ENCODE data around the gene ALAS1.

GRCh38 chr3:52232279-52233107 lies 34.5 kb downstream of the ALAS1 start:
- TF ChIP-seq, protein P1, sequence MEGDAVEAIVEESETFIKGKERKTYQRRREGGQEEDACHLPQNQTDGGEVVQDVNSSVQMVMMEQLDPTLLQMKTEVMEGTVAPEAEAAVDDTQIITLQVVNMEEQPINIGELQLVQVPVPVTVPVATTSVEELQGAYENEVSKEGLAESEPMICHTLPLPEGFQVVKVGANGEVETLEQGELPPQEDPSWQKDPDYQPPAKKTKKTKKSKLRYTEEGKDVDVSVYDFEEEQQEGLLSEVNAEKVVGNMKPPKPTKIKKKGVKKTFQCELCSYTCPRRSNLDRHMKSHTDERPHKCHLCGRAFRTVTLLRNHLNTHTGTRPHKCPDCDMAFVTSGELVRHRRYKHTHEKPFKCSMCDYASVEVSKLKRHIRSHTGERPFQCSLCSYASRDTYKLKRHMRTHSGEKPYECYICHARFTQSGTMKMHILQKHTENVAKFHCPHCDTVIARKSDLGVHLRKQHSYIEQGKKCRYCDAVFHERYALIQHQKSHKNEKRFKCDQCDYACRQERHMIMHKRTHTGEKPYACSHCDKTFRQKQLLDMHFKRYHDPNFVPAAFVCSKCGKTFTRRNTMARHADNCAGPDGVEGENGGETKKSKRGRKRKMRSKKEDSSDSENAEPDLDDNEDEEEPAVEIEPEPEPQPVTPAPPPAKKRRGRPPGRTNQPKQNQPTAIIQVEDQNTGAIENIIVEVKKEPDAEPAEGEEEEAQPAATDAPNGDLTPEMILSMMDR (IDR thresholded peaks at IDR 0.05), result no peak
- no peak for TF ChIP-seq POLR2A (IDR thresholded peaks at IDR 0.05)

All from lower leg skin (tissue), 3 donors.